Fibroblast of villous mesenchyme (primary cell): Measurements from ENCODE around the gene UBXN6. TPM values are rescaled to one million over a fixed set of nuclear protein-coding genes. Genes with fewer than 3 reads are reported as not detected.

Experiments used
- DNase-seq: peaks from one replicate; pipeline ENCODE4 v3.0.0-alpha.2; 2010; ENCODE audit warnings: low read depth
- H3K4me3 ChIP-seq: 2 replicates; pipeline ENCODE4 v1.5.1; 2011; ENCODE audit warnings: low read depth, mild to moderate bottlenecking, low read length
- total RNA-seq: library from RNA; depleted of rRNA; stranded (reverse); fragments of >200 nt; gene quantifications from 2 replicates; pipeline ENCODE4 v1.2.3, GENCODE V29; 2012
- TF ChIP-seq, protein P1 (sequence below): IDR thresholded peaks from 2 replicates; pipeline ENCODE4 v1.5.1; 2012; ENCODE audit warnings: low read depth, mild to moderate bottlenecking, low read length; ENCODE audit not compliant: insufficient read depth

Gene UBXN6
- total RNA-seq, 1 donor = 104 TPM

DNA sequence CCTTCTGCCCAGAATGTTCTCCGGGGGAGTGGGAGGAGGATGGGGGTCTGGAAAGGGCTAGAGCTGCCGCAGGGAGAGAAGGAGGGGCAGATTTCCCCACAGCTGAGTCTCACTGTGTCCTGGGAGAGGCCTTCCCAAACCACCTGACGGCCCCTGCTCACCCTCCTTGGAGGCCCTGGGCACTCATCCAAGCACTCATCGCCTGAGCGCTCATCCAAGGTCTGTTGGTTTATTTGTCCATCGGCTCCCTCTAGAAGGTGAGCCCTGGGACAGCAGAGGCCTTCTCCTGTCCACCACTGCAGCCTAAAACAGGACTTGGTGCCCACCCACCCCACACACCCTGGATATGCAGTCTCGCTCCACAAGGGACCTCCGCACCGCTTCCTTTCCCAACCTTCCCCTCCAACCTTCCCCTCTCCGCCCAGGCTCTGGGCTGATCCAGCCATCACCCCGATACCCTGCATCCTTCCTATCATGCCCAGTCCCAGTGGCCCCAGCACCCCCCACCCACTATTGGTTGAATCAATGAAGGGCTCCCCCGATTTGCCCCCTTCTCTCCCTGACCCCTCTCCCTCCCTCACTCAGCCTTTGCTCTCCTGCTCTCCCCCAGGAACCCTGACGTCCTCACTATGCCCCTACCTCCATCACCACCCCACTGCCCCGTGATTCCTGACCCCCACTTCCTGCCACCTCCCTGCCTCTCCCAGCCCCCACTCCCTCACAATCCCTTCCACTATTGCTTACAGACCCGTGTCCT is 1.7 kb downstream of the UBXN6 start:
- H3K4me3 ChIP-seq = peak overlapping the region; percentile 72
- DNase-seq = peak; percentile 85
- TF ChIP-seq, protein P1, sequence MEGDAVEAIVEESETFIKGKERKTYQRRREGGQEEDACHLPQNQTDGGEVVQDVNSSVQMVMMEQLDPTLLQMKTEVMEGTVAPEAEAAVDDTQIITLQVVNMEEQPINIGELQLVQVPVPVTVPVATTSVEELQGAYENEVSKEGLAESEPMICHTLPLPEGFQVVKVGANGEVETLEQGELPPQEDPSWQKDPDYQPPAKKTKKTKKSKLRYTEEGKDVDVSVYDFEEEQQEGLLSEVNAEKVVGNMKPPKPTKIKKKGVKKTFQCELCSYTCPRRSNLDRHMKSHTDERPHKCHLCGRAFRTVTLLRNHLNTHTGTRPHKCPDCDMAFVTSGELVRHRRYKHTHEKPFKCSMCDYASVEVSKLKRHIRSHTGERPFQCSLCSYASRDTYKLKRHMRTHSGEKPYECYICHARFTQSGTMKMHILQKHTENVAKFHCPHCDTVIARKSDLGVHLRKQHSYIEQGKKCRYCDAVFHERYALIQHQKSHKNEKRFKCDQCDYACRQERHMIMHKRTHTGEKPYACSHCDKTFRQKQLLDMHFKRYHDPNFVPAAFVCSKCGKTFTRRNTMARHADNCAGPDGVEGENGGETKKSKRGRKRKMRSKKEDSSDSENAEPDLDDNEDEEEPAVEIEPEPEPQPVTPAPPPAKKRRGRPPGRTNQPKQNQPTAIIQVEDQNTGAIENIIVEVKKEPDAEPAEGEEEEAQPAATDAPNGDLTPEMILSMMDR = peak; percentile 7

DNA sequence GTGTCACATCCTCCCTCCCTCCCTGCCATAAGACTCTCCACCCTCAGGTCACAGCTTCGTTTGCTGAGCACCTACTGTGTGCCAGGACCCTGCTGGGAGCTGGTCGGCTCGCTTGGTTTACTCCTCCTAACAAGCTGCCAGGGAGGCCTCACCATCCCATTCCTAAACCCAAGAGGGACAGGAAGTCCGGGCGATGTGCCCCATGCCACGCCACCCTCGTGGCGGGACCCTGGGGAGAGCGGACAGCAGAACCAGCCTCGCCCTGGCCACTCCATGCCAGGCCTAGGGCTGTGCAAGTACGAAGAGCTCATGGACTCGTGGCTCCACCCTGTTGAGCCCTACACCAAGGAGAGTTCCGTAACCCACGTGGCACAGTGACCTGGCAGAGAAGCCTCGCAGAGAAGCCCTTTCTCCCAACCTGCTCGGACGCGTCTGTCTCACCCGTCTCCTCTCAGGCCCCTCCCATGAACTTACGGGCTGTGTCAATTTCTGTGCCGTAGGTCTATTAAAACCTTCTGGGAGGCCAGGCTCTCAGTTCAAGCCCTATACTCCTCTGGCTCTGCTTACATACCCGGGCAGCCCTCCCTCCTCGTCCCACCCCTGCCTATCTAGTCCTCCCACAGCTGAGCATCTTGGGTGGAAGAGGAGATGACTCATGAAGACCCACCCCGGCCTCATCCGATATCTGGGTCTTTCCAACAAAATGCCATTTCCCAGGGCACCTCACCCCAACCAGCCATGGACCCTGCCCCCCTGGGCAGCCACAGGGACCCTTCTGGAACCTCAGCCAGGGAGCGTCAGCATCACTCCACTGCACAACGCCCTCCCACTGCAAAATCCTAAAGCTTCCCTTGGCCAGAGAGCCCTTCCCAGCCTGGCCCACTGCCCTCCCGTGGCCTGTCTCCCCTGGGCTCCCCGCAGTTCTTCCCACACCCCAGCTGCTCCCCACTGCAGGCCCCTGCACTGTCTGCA is 2.6 kb downstream of the UBXN6 start:
- peak overlapping the region; percentile 72 for H3K4me3 ChIP-seq
- DNase-seq = peak; percentile 89
- TF ChIP-seq, protein P1 = no peak

DNA sequence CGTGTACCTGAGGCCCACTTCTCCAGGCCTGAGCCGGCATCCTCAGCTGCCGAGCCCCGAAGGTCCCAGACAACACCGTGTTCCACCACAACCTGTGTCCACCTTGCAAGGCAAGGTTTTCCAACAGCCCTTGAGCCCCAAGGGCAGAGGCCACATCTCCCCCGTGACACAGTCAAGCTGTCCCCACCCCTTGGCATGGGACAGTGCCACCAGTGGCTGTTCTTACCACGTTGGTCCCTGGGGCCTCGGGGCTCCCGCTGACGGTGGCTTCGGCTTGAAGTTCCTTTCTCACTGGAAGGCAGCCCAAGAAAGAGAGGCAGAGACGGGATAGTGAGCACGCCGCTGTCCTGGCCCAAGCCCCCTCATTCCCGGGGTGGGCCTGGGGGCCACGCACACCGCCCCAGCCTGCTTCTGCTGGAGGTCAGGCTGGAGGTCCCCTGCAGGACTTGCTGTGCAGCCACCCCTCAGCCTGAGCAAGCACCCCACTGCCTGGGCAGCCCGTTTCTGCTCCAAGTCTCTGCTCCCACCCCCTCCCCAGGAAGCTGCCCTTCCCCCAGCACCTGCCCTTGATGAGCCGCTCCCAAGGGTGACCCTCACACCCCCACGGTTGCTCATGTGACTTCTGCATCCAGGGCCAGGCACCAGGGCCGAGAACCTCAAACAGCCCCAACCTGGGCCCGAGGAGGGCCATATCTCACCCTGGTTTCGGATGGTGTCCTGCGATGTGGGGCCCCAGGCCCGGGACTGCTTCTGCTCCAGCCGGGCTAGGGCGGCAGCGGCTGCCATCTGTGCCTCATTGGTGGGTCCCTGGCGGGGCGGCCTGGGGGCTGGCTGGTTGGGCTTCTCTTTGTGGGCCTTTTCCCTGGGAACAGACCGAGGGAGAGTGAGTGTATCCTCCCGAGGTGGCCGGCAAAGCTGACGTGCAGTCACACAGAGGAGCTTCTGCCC is 4.1 kb downstream of the UBXN6 start:
- TF ChIP-seq, protein P1 = no peak
- H3K4me3 ChIP-seq = no peak overlapping the region
- no peak for DNase-seq

DNA sequence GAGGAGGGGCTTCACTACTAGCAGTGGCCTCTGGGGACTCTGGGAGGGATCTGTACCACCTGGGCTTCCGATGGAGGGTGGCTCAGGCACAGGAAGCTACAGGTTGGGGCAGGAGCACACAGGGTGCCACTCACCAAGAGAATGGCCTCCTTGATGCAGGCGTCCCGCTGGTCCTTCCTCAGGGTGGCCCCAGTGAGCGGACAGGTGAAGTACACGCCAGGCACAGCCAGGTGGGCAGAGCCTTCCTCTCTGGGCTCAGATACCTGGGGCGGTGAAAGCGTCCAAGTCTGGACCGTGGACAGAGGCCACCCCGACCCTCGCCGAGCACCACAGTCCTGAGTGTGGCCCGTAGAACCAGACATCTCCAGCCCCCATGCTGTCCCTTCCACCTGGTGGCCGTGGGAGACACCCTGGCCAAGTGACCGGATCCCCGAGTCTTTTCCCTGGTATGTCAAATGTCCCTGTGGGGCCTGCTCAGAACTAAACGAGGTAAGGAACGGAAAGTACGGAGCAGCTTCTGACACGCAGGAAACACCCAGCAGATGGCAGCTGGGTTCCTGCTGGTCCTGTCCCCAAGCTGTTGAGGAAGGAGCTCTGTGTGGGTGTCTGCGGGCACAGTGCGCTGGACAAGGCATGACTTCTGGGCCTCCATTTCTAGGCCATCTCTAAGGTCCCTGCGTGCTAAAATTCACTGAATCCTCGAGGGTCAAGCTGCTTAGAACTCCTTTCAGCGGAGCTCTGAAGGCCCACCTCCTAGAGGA is 5.2 kb downstream of the UBXN6 start:
- no peak overlapping the region for H3K4me3 ChIP-seq
- DNase-seq = no peak
- TF ChIP-seq, protein P1 = no peak

DNA sequence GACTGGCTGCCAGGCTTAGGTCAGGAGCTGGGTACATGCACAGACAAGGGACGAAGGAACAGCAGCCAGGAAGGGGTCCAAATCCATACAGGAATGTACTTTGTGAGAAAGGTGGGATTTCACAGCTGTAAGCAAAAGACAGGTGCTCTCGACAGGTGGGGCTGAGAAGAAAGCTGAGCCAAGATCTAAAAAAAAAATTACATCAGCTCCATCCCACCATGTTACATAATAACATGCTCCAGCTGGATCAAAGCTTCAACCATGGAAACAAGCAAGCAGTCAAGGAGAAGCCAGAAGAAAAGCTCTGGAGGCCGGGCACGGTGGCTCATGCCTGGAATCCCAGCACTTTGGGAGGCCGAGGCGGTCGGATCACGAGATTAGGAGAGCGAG is 8.0 kb downstream of the UBXN6 start:
- no peak overlapping the region for H3K4me3 ChIP-seq
- DNase-seq = no peak
- TF ChIP-seq, protein P1 = no peak
